CD14-positive monocyte (primary cell): Measurements from ENCODE around the gene DPY19L1. TPM values are rescaled to one million over a fixed set of nuclear protein-coding genes. Genes with fewer than 3 reads are reported as not detected.
"Not testable (repeated sequence)": the region's sequence is repeated elsewhere in the genome, so short reads cannot be mapped to it uniquely, and the experiment has no call there.

ENCODE experiments used
- DNase-seq, 3 donors: peaks; one replicate each; pipeline ENCODE4 v3.0.0-alpha.2; 2011 to 2022
- H2AFZ ChIP-seq: 2 replicates; pipeline ENCODE4 v1.6.0; 2012; ENCODE audit warnings: mild to moderate bottlenecking, low read depth, low read length, inconsistent platforms; ENCODE audit not compliant: insufficient read depth, poor library complexity, severe bottlenecking
- H3K27ac ChIP-seq, 2 donors: 1 replicate in 1 of 2; 2 replicates in 1 of 2; pipeline ENCODE4 v1.5.1; 2012 to 2013; ENCODE audit warnings: low read length in 2 of 2, control low read depth in 1 of 2, inconsistent platforms in 1 of 2, low read depth in 1 of 2, mild to moderate bottlenecking in 1 of 2
- H3K27me3 ChIP-seq, 2 donors: one replicate each; pipeline versions ENCODE4 v1.6.0 to v1.6.1; 2011 to 2013; ENCODE audit warnings: low read length in 2 of 2; ENCODE audit not compliant: control insufficient read depth in 2 of 2, insufficient read depth in 2 of 2
- H3K36me3 ChIP-seq, 2 donors: replicated peaks in 1 of 2; 1 replicate in 1 of 2; 2 replicates in 1 of 2; pipeline versions ENCODE4 v1.5.1 to v1.6.1; 2012 to 2013; ENCODE audit warnings: low read length in 2 of 2, control low read depth in 1 of 2, inconsistent platforms in 1 of 2, mild to moderate bottlenecking in 1 of 2; ENCODE audit not compliant: insufficient read depth in 2 of 2, control insufficient read depth in 1 of 2
- H3K4me1 ChIP-seq, 2 donors: 1 replicate in 1 of 2; 2 replicates in 1 of 2; pipeline versions ENCODE4 v1.5.1 to v1.6.1; 2012 to 2013; ENCODE audit warnings: low read length in 2 of 2, control low read depth in 1 of 2, inconsistent platforms in 1 of 2, mild to moderate bottlenecking in 1 of 2, moderate library complexity in 1 of 2; ENCODE audit not compliant: insufficient read depth in 2 of 2, control insufficient read depth in 1 of 2
- H3K4me2 ChIP-seq: replicated peaks from 2 replicates; pipeline ENCODE3; 2012; ENCODE audit warnings: low read length, moderate library complexity, mild to moderate bottlenecking; ENCODE audit not compliant: poor library complexity, severe bottlenecking; ENCODE audit errors: extremely low read depth
- H3K4me3 ChIP-seq, 3 experiments: fragments of 200-600 bp in 1 of 3; sonication (generic) in 1 of 3; replicated peaks in 1 of 3; 1 replicate in 2 of 3; 2 replicates in 1 of 3; pipeline ENCODE4 v1.5.1; 2011 to 2013; ENCODE audit warnings: low read length in 3 of 3, mild to moderate bottlenecking in 3 of 3, control low read depth in 2 of 3, low read depth in 2 of 3, inconsistent platforms in 1 of 3, moderate library complexity in 1 of 3
- H3K79me2 ChIP-seq: 2 replicates; pipeline ENCODE4 v1.6.0; 2012; ENCODE audit warnings: mild to moderate bottlenecking, control low read depth, inconsistent platforms, low read length, moderate library complexity; ENCODE audit not compliant: insufficient read depth
- H3K9ac ChIP-seq: 2 replicates; pipeline ENCODE4 v1.6.0; 2017; ENCODE audit warnings: low read length, mild to moderate bottlenecking; ENCODE audit not compliant: insufficient read depth, poor library complexity, severe bottlenecking
- H3K9me3 ChIP-seq, 2 donors: replicated peaks in 1 of 2; 1 replicate in 1 of 2; 2 replicates in 1 of 2; pipeline versions ENCODE4 v1.5.1 to v1.6.1; 2012 to 2013; ENCODE audit warnings: low read length in 2 of 2, control low read depth in 1 of 2; ENCODE audit not compliant: control insufficient read depth in 1 of 2, insufficient read depth in 1 of 2
- H4K20me1 ChIP-seq: 2 replicates; pipeline ENCODE4 v1.6.0; 2012; ENCODE audit warnings: mild to moderate bottlenecking, low read length, control low read depth, moderate library complexity; ENCODE audit not compliant: insufficient read depth
- H3K27ac Mint-ChIP-seq, 7 donors: one replicate each; pipeline ENCODE4 v1.8.0; 2020; ENCODE audit warnings: mild to moderate bottlenecking in 7 of 7, mixed read lengths in 7 of 7, moderate library complexity in 6 of 7, inconsistent platforms in 2 of 7
- H3K27me3 Mint-ChIP-seq, 3 donors: one replicate each; pipeline ENCODE4 v1.8.0; 2021 to 2022; ENCODE audit warnings: low read depth in 3 of 3, mild to moderate bottlenecking in 3 of 3, mixed read lengths in 3 of 3, moderate library complexity in 3 of 3, inconsistent platforms in 1 of 3
- H3K36me3 Mint-ChIP-seq, 2 donors: one replicate each; pipeline ENCODE4 v1.8.0; 2020; ENCODE audit warnings: mixed read lengths in 2 of 2, inconsistent platforms in 1 of 2, mild to moderate bottlenecking in 1 of 2
- H3K4me1 Mint-ChIP-seq: one replicate; pipeline ENCODE4 v1.8.0; 2020; ENCODE audit warnings: mild to moderate bottlenecking, mixed read lengths
- H3K4me3 Mint-ChIP-seq, 2 donors: one replicate each; pipeline ENCODE4 v1.8.0; 2020; ENCODE audit warnings: mild to moderate bottlenecking in 2 of 2, mixed read lengths in 2 of 2, moderate library complexity in 1 of 2
- H3K9me3 Mint-ChIP-seq, 7 donors: one replicate each; pipeline ENCODE4 v1.8.0; 2020 to 2022; ENCODE audit warnings: mixed read lengths in 7 of 7, mild to moderate bottlenecking in 6 of 7, moderate library complexity in 6 of 7, inconsistent platforms in 2 of 7
- WGBS: methylation state at CpG from one replicate; pipeline ENCODE4 v1.1.5; 2013; ENCODE audit warnings: missing lambda C conversion rate; ENCODE audit not compliant: insufficient coverage; 5-methylcytosine and 5-hydroxymethylcytosine counted together
- intact Hi-C, 2 donors: fragments of 100-400 bp; cut with micrococcal nuclease; formaldehyde crosslinking; loops; one replicate each; pipeline versions ENCODE4 v1.15.0 to v1.15.1; 2023
- polyA plus RNA-seq, 3 donors: library from polyadenylated mRNA; depleted of rRNA in 1 of 3; unstranded in 2 of 3; stranded (reverse) in 1 of 3; fragments of 300-500 nt in 2 of 3; fragments of >200 nt in 1 of 3; fragmentation: Illumina TruSeq in 2 of 3; gene quantifications; 1 replicate in 2 of 3; 2 replicates in 1 of 3; pipeline ENCODE4 v1.2.3, GENCODE V29; 2012 to 2021
- TF ChIP-seq, protein P1 (sequence below): fragments of 200-600 bp; IDR thresholded peaks from one replicate; pipeline ENCODE4 v1.8.0; 2022; ENCODE audit warnings: antibody characterized with exemption, mild to moderate bottlenecking

Gene DPY19L1
- polyA plus RNA-seq, 3 donors: 0.81 to 5.2 (median 3.9) TPM

DNA sequence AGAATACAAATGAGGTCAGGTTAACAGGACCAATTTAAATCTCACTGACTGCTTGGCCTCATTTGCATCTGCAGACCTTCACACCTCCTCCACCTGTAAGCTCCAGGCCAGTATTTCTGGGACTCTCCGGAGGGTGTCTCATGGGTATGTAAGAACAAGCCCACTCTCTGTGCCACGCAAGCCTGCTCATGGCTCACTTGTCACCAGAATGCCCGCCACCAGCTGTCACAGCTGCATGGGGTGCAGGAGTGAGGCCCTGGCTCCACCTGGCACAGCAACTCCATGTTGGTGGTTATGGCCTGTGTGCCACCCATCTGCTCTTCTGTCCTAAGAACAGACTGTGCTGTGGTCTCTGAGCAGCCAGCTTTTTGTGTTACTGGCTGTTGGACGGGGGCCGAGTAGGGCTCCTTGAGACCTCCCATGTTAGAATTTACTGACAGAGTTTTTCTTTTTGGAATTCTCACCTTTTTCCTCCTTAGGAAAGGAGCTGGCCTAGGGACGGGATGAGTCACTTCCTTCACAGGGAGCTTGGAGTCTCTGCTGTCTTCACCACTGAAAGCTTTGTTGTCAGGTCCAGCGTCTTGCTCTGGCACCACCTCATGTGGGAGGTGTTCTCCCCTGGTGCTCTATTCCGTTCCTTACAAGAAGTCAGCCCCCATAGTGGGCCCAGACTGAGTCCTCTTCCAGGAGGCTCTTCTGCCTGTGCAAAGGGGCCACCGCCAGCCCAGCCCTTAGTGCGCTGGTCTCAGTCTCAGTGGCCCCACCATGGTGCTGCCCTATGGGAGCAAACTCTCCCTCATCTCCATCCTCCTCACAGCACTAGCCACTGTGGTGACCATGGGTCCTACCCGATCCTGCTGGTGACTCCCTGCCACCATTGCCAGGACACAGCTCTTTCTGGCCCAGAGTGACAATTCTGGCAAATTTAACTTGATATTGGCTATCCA is 20.5 kb upstream of the DPY19L1 start:
- H3K9me3 Mint-ChIP-seq, H3K27me3 ChIP-seq, H3K36me3 ChIP-seq, DNase-seq, H3K4me1 ChIP-seq, H3K4me3 Mint-ChIP-seq, H3K4me1 Mint-ChIP-seq, H3K4me2 ChIP-seq, H3K79me2 ChIP-seq, intact Hi-C loops, H2AFZ ChIP-seq, H4K20me1 ChIP-seq, H3K4me3 ChIP-seq, H3K27ac ChIP-seq, H3K9ac ChIP-seq, H3K36me3 Mint-ChIP-seq, H3K9me3 ChIP-seq: not testable (repeated sequence)
- peak overlapping the region in 1 of 7 donors; percentile 37 for H3K27ac Mint-ChIP-seq
- H3K27me3 Mint-ChIP-seq: peaks cover 7 to 13% (median 10%) of the 10 kb centered on the region in 3 donors
- WGBS: 85% methylated on average over 6 of the region's 11 CpGs

DNA sequence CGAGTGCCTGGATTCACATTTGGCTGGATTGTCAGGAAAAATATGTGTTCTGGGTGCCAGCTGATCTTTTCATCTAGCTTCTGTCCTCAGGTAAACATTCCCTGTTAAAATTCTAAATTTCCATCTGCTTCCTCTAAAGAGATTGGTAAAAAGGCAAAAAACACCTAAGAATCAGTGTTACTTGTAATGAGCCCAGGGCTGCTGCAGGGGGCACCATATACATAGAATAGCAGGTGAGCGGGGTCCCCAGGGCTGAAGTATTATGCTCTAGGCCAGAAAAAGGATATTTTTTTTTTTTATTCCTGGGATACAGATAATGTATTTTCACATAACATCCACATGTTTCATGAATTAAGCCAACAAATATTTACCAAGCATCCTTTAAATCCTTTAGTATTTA is 18.4 kb upstream of the DPY19L1 start:
- H3K4me3 ChIP-seq, H3K27ac Mint-ChIP-seq, H3K9ac ChIP-seq, DNase-seq, H3K27ac ChIP-seq, H3K36me3 Mint-ChIP-seq, H3K9me3 ChIP-seq, H3K36me3 ChIP-seq, H2AFZ ChIP-seq, H3K4me2 ChIP-seq, H3K4me3 Mint-ChIP-seq, H3K27me3 ChIP-seq, H3K79me2 ChIP-seq, H3K9me3 Mint-ChIP-seq, H3K4me1 ChIP-seq, H3K4me1 Mint-ChIP-seq, H4K20me1 ChIP-seq, intact Hi-C loops: not testable (repeated sequence)
- TF ChIP-seq, protein P1, sequence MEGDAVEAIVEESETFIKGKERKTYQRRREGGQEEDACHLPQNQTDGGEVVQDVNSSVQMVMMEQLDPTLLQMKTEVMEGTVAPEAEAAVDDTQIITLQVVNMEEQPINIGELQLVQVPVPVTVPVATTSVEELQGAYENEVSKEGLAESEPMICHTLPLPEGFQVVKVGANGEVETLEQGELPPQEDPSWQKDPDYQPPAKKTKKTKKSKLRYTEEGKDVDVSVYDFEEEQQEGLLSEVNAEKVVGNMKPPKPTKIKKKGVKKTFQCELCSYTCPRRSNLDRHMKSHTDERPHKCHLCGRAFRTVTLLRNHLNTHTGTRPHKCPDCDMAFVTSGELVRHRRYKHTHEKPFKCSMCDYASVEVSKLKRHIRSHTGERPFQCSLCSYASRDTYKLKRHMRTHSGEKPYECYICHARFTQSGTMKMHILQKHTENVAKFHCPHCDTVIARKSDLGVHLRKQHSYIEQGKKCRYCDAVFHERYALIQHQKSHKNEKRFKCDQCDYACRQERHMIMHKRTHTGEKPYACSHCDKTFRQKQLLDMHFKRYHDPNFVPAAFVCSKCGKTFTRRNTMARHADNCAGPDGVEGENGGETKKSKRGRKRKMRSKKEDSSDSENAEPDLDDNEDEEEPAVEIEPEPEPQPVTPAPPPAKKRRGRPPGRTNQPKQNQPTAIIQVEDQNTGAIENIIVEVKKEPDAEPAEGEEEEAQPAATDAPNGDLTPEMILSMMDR: peak; percentile 37
- WGBS: no CpG with 5 or more reads among the region's 2 CpGs
- peaks cover 8 to 17% (median 9%) of the 10 kb centered on the region in 3 donors for H3K27me3 Mint-ChIP-seq

DNA sequence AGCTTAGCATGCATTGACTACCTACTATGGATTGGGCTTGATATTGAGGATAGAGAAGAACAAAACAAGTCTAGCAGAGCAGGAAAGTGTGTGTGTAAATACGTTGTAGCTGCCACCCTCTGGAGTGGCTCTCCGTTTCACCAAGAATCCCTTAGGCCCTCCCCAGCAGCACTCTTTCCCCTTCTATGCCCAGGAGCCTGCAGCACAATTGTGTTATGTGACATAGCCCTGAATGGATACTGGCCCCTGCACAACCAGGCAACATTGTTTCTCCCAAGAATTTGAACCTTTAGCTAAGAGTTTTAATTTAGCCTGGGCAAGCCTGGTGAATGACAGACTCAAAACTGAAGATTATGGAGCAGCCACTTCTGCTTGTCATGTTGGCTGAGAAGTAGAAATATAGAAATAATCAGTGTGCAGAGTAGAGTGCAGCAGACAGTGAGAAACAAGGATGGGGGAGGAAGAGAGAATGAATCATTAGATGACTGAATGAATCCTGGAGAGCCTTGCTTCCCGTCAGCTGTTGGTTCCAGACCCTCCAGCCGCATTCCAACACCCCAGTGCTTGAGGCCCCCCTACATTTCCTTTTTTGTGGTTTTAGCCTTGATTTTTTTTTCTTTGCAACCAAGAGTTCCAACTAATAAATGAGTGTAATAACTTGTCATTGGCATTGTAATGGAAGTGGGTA is 16.3 kb upstream of the DPY19L1 start:
- H3K27ac ChIP-seq, H3K4me1 Mint-ChIP-seq, H3K4me3 ChIP-seq, H3K4me2 ChIP-seq, H3K4me3 Mint-ChIP-seq, H3K9me3 ChIP-seq, H3K4me1 ChIP-seq, H3K27me3 ChIP-seq, intact Hi-C loops, H4K20me1 ChIP-seq, H3K27ac Mint-ChIP-seq, DNase-seq, H3K36me3 Mint-ChIP-seq, H3K9me3 Mint-ChIP-seq, H3K79me2 ChIP-seq, H2AFZ ChIP-seq, H3K36me3 ChIP-seq, H3K9ac ChIP-seq: not testable (repeated sequence)
- peaks cover 4 to 16% (median 6%) of the 10 kb centered on the region in 3 donors for H3K27me3 Mint-ChIP-seq
- WGBS: 100% methylated on average over 1 of the region's 4 CpGs
